Vagina (tissue), 2 donors: ENCODE data around the gene ASPRV1. TPM values are rescaled to one million over a fixed set of nuclear protein-coding genes. Genes with fewer than 3 reads are reported as not detected.
"Not testable (repeated sequence)": the region's sequence is repeated elsewhere in the genome, so short reads cannot be mapped to it uniquely, and the experiment has no call there.

Source experiments
- DNase-seq, 2 donors: peaks; one replicate each; pipeline ENCODE4 v3.0.0-alpha.2; 2017; ENCODE audit errors: extremely low spot score in 2 of 2
- H3K27ac ChIP-seq: fragments of 200-600 bp; sonication (generic); one replicate; pipeline ENCODE4 v1.5.1; 2019
- H3K27me3 ChIP-seq: fragments of 200-600 bp; sonication (generic); one replicate; pipeline ENCODE4 v1.5.1; 2019
- H3K36me3 ChIP-seq, 2 donors: fragments of 200-600 bp; sonication (generic); one replicate each; pipeline ENCODE4 v1.5.1; 2017 to 2019
- H3K4me1 ChIP-seq: fragments of 200-600 bp; sonication (generic); one replicate; pipeline ENCODE4 v1.5.1; 2019
- H3K4me3 ChIP-seq, 2 donors: fragments of 200-600 bp; sonication (generic); 1 replicate in 1 of 2; 2 replicates in 1 of 2; pipeline ENCODE4 v1.5.1; 2016 to 2019
- H3K9me3 ChIP-seq: fragments of 200-600 bp; sonication (generic); one replicate; pipeline ENCODE4 v1.5.1; 2019
- POLR2A ChIP-seq, 2 donors: fragments of 450-650 bp; IDR thresholded peaks; one replicate each; pipeline ENCODE4 v1.6.1; 2017; ENCODE audit warnings: antibody characterized with exemption in 2 of 2, mild to moderate bottlenecking in 2 of 2, moderate library complexity in 2 of 2
- POLR2AphosphoS5 ChIP-seq, 2 donors: sonication (generic); formaldehyde crosslinking; IDR thresholded peaks; one replicate each; pipeline ENCODE4 v1.9.0; 2017; ENCODE audit warnings: antibody characterized with exemption in 2 of 2, mild to moderate bottlenecking in 2 of 2, low read depth in 1 of 2; ENCODE audit not compliant: insufficient read depth in 1 of 2
- intact Hi-C: fragments of 100-400 bp; cut with DNase I; formaldehyde crosslinking; loops from one replicate; pipeline ENCODE4 v1.15.1; 2023
- total RNA-seq: library from RNA; depleted of rRNA; stranded (reverse); fragments of >200 nt; gene quantifications from one replicate; pipeline ENCODE4 v1.2.3, GENCODE V29; 2016
- TF ChIP-seq, protein P1 (sequence below), 3 experiments: fragments of 450-650 bp in 2 of 3; fragments of 200-600 bp in 1 of 3; sonication (generic) in 1 of 3; IDR thresholded peaks; one replicate each; pipeline ENCODE4 v1.5.1; 2017 to 2019; ENCODE audit warnings: antibody characterized with exemption in 3 of 3, mild to moderate bottlenecking in 2 of 3, moderate library complexity in 2 of 3

ASPRV1 gene
- total RNA-seq, 1 donor from 2014 or later: 0.49 TPM

DNA sequence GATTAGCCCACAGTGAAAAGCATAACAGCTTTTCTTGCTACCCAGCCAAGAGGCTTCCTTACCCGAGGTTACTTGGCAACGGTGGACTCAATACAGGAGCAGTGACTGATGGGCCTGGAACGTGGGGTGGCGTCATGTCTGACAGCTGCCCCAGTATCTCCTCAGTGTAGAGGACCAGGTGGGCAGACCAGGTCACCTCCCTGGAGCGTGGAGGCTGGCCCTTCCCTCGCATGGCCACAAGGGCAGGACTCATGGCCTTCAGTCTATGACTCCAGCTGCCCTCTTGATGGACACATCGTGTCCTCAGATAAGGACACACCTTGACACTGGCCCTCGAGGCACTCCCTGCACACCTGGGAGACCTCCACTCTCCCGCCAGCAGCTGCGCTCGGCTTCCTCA, 6.4 kb downstream of the ASPRV1 start:
- TF ChIP-seq POLR2AphosphoS5 (IDR thresholded peaks at IDR 0.05; ENCODE audit: insufficient read depth in 1 of 2, low read depth in 1 of 2): no peak
- TF ChIP-seq, protein P1, sequence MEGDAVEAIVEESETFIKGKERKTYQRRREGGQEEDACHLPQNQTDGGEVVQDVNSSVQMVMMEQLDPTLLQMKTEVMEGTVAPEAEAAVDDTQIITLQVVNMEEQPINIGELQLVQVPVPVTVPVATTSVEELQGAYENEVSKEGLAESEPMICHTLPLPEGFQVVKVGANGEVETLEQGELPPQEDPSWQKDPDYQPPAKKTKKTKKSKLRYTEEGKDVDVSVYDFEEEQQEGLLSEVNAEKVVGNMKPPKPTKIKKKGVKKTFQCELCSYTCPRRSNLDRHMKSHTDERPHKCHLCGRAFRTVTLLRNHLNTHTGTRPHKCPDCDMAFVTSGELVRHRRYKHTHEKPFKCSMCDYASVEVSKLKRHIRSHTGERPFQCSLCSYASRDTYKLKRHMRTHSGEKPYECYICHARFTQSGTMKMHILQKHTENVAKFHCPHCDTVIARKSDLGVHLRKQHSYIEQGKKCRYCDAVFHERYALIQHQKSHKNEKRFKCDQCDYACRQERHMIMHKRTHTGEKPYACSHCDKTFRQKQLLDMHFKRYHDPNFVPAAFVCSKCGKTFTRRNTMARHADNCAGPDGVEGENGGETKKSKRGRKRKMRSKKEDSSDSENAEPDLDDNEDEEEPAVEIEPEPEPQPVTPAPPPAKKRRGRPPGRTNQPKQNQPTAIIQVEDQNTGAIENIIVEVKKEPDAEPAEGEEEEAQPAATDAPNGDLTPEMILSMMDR (IDR thresholded peaks at IDR 0.05): no peak
- TF ChIP-seq POLR2A (IDR thresholded peaks at IDR 0.05): no peak

DNA sequence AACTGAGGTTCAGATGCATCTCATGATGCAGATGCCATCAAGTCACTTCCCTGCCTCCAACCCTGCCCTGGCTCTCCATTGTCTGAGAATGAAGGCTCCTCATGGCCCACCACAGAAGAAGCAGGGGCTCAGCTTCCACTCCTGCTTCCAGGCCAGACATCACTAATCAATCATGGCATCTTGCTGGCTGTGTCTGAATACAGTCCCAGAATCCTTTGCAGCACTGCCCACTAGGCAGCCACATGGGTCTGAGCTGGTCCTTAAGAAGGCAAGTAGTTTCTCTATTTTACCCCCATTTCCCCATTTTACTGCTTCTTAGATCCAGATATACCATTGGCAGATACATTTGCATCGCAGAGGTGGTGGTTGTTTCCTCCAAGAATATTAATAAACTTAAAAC, 7.3 kb downstream of the ASPRV1 start:
- Histone ChIP-seq H3K36me3 (no peaks in the 10 kb centered on the region), H3K9me3 (no peaks in the 10 kb centered on the region), H3K27ac (no peak overlapping the region), H3K27me3 (no peaks in the 10 kb centered on the region), H3K4me3 (no peak overlapping the region), H3K4me1 (no peaks in the 10 kb centered on the region)
- TF ChIP-seq POLR2AphosphoS5 (IDR thresholded peaks at IDR 0.05; ENCODE audit: insufficient read depth in 1 of 2, low read depth in 1 of 2): no peak
- TF ChIP-seq, protein P1 (IDR thresholded peaks at IDR 0.05): no peak
- no peak for TF ChIP-seq POLR2A (IDR thresholded peaks at IDR 0.05)
- intact Hi-C loops: no loop called here
- no peak for DNase-seq

More for the DNA sequence above, 6.4 kb downstream of the ASPRV1 start:
- intact Hi-C loops: no loop called here
- no peaks in the 10 kb centered on the region for H3K9me3 ChIP-seq
- H3K4me3 ChIP-seq: no peak overlapping the region
- H3K4me1 ChIP-seq: no peaks in the 10 kb centered on the region
- no peak overlapping the region for H3K27ac ChIP-seq
- H3K27me3 ChIP-seq: no peaks in the 10 kb centered on the region
- no peak for DNase-seq
- no peaks in the 10 kb centered on the region for H3K36me3 ChIP-seq

DNA sequence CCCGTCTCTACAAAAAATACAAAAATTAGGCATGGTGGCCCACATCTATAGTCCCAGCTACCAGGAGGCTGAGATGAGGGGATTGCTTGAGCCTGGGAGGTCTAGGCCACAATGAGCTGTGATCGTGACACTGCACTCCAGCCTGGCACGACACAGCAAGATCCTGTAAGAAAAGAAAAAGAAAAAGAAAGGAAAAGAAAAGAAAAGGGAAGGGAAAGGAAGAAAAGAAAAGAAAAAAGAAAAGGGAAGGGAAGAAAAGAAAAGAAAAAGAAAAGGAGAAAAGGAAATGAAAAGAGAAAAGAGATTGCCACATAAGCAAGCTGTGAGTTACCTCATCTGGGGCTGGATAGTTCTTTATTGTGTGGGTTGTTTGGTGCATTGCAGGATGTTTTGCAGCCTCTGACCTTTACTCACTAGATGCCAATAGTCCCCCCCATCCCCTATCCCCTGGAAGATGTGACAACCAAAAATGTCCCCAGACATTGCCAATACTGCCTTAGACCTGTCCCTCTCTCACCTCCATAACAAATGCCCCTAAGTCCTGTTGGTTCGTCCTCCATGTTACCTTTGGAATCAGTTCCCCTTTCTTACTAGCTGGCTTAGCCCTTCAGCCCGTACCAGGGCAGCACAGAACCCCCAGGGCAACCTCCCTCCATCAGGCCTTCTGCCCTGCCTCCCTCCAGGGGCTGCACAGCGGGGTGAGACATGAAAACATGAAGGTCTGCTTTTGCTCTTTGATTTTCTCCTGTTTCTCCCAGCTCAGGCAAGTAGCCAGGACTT, 8.9 kb downstream of the ASPRV1 start:
- H3K36me3 ChIP-seq: no peaks in the 10 kb centered on the region
- H3K4me1 ChIP-seq: no peaks in the 10 kb centered on the region
- no peak for TF ChIP-seq POLR2A (IDR thresholded peaks at IDR 0.05)
- TF ChIP-seq POLR2AphosphoS5 (IDR thresholded peaks at IDR 0.05; ENCODE audit: insufficient read depth in 1 of 2, low read depth in 1 of 2): no peak
- TF ChIP-seq, protein P1 (IDR thresholded peaks at IDR 0.05): no peak
- H3K4me3 ChIP-seq: no peak overlapping the region
- no peak overlapping the region for H3K27ac ChIP-seq
- no peaks in the 10 kb centered on the region for H3K9me3 ChIP-seq
- intact Hi-C loops: no loop called here
- no peak for DNase-seq
- H3K27me3 ChIP-seq: no peaks in the 10 kb centered on the region

DNA sequence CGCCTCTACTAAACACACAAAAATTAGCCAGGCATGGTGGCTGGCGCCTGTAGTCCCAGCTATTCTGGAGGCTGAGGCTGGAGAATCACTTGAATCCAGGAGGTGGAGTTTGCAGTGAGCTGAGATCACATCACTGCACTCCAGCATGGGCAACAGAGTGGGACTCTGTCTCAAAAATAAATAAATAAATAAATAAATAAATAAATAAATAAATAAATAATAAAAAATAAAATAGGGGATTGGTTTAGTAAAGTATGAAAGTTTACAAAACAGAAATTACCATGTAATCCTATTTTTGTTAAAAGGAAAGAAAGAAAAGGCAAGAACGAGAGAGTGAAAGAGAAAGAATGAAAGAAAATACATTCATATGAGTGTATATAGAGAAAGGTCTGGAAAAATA, 10.8 kb downstream of the ASPRV1 start:
- H3K27me3 ChIP-seq, H3K9me3 ChIP-seq, H3K4me1 ChIP-seq, intact Hi-C loops, H3K27ac ChIP-seq, H3K4me3 ChIP-seq, H3K36me3 ChIP-seq, DNase-seq: not testable (repeated sequence)

DNA sequence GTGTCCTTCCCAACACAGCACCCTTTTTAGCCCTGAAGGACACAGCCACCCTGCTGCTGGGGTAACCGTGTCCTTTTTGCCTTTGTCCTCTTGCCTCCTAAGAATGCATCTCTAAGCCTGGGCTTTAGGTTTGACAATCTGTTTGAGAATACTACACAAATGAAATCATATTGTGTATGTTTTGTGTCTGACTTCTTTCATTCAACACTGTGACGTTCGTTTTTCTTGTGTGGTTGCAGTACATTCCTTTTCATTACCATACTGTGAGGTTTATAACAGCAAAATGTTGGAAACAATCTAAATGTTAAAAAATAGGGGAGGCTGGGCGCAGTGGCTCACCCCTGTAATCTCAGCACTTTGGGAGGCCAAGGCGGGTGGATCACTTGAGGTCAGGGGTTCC, 11.2 kb downstream of the ASPRV1 start:
- Histone ChIP-seq H3K4me1 (no peaks in the 10 kb centered on the region), H3K36me3 (no peaks in the 10 kb centered on the region), H3K4me3 (no peak overlapping the region), H3K27ac (no peak overlapping the region), H3K27me3 (no peaks in the 10 kb centered on the region), H3K9me3 (no peaks in the 10 kb centered on the region)
- intact Hi-C loops: no loop called here
- DNase-seq: no peak
- TF ChIP-seq POLR2A (IDR thresholded peaks at IDR 0.05): no peak
- TF ChIP-seq POLR2AphosphoS5 (IDR thresholded peaks at IDR 0.05; ENCODE audit: insufficient read depth in 1 of 2, low read depth in 1 of 2): no peak
- TF ChIP-seq, protein P1 (IDR thresholded peaks at IDR 0.05): no peak
